ENCODE data around the gene ATAD3B. TPM values are rescaled to one million over a fixed set of nuclear protein-coding genes. Genes with fewer than 3 reads are reported as not detected.

ATAD3B gene
- total and polyA plus RNA-seq, 10 of the 15 experiments (the other 5 are each of a cell fraction or from before 2014, with no cell fraction given) = 0.03 to 38.8 (median 23.8) TPM

GRCh38 chr1:1462318-1462966, 9.1 kb upstream of the ATAD3B start (continued):
- no peak for TF ChIP-seq CUX1 (IDR thresholded peaks at IDR 0.05; ENCODE audit: insufficient replicate concordance, low read depth, low read length)
- TF ChIP-seq RAD51 (IDR thresholded peaks at IDR 0.05) = peak; percentile 55; the same call in 1 of the 2 replicates
- TF ChIP-seq SMC3 (IDR thresholded peaks at IDR 0.05; ENCODE audit: borderline replicate concordance, low read length) = no peak
- TF ChIP-seq RAD21 (IDR thresholded peaks at IDR 0.05; ENCODE audit: insufficient read depth, low read depth, low read length) = no peak
- no peak for TF ChIP-seq HDAC2 (IDR thresholded peaks at IDR 0.05)
- TF ChIP-seq NR2F1 (conservative IDR thresholded peaks at IDR 0.05) = peak; percentile 50; the same call in 1 of the 2 replicates
- TF ChIP-seq HDGF (IDR thresholded peaks at IDR 0.05) = no peak; the same call in 1 of the 2 replicates
- no peak for TF ChIP-seq SIX5 (IDR thresholded peaks at IDR 0.05; ENCODE audit: low read depth, low read length, severe bottlenecking)
- no peak for TF ChIP-seq ELK1 (IDR thresholded peaks at IDR 0.05; ENCODE audit: low read depth, low read length)
- peak; percentile 57; the same call in 1 of the 2 replicates for TF ChIP-seq LARP7 (IDR thresholded peaks at IDR 0.05)
- no peak for TF ChIP-seq HSF1 (IDR thresholded peaks at IDR 0.05; ENCODE audit: low read depth, low read length)
- no peak for TF ChIP-seq BACH1 (IDR thresholded peaks at IDR 0.05; ENCODE audit: borderline replicate concordance)
- TF ChIP-seq ETV6 (conservative IDR thresholded peaks at IDR 0.05 in 1 of 2, IDR thresholded peaks at IDR 0.05 in 1 of 2; ENCODE audit: borderline replicate concordance in 1 of 2, low read depth in 1 of 2) = no peak
- TF ChIP-seq SREBF1 (IDR thresholded peaks at IDR 0.05; ENCODE audit: low read length) = no peak
- TF ChIP-seq ATF7 (IDR thresholded peaks at IDR 0.05; ENCODE audit: low read depth) = peak; percentile 53
- 0 out of 2 replicates have a peak, but pooled peaks have one; percentile 9 for TF ChIP-seq CHD2 (IDR thresholded peaks at IDR 0.05; ENCODE audit: borderline replicate concordance, low read depth, low read length)
- no peak for TF ChIP-seq CBX5 (IDR thresholded peaks at IDR 0.05; ENCODE audit: low read depth)
- no peak for TF ChIP-seq HCFC1 (IDR thresholded peaks at IDR 0.05; ENCODE audit: low read length)
- peak; percentile 68 for TF ChIP-seq USF1 (IDR thresholded peaks at IDR 0.05; ENCODE audit: borderline replicate concordance, extremely low read length, insufficient read depth, low read depth, low read length)
- TF ChIP-seq BHLHE40 (IDR thresholded peaks at IDR 0.05; ENCODE audit: borderline replicate concordance in 1 of 2, low read depth in 2 of 2, low read length in 1 of 2) = peak; percentile 30 to 75; a peak in 2 of 4 replicates
- TF ChIP-seq MXI1 (IDR thresholded peaks at IDR 0.05; ENCODE audit: low read depth, low read length) = no peak; the same call in 1 of the 2 replicates
- TF ChIP-seq NR2C1 (IDR thresholded peaks at IDR 0.05) = no peak
